Transverse colon (tissue), 4 donors: Measurements from ENCODE around the gene POMGNT1. TPM values are rescaled to one million over a fixed set of nuclear protein-coding genes. Genes with fewer than 3 reads are reported as not detected.

Experiments used
- DNase-seq: peaks from one replicate; pipeline ENCODE4 v3.0.0-alpha.2; 2019
- H3K27ac ChIP-seq, 4 donors: fragments of 200-600 bp; sonication (generic); 2 replicates each; pipeline ENCODE4 v1.5.1; 2016 to 2018; ENCODE audit warnings: inconsistent platforms in 4 of 4
- H3K27me3 ChIP-seq: fragments of 200-600 bp; sonication (generic); 2 replicates; pipeline ENCODE4 v1.5.1; 2017; ENCODE audit warnings: inconsistent platforms
- H3K36me3 ChIP-seq, 4 donors: fragments of 200-600 bp; sonication (generic); 2 replicates each; pipeline ENCODE4 v1.5.1; 2017 to 2019; ENCODE audit warnings: inconsistent platforms in 4 of 4
- H3K4me1 ChIP-seq, 4 donors: fragments of 200-600 bp; sonication (generic); 2 replicates each; pipeline ENCODE4 v1.5.1; 2017 to 2020; ENCODE audit warnings: inconsistent platforms in 4 of 4
- H3K4me3 ChIP-seq, 4 donors: fragments of 200-600 bp; sonication (generic); 1 replicate in 1 of 4; 2 replicates in 3 of 4; pipeline versions ENCODE4 v1.5.1 to v1.6.1; 2017 to 2019; ENCODE audit warnings: inconsistent platforms in 4 of 4
- H3K9me3 ChIP-seq, 2 donors: fragments of 200-600 bp; sonication (generic); 2 replicates each; pipeline ENCODE4 v1.5.1; 2017 to 2019; ENCODE audit warnings: inconsistent platforms in 2 of 2
- EP300 ChIP-seq: sonication (generic); formaldehyde crosslinking; IDR thresholded peaks from one replicate; pipeline ENCODE4 v1.6.1; 2017; ENCODE audit warnings: antibody characterized with exemption, low read depth
- POLR2A ChIP-seq: fragments of 450-650 bp; IDR thresholded peaks from one replicate; pipeline ENCODE4 v1.6.1; 2016; ENCODE audit warnings: antibody characterized with exemption, mild to moderate bottlenecking, moderate library complexity
- POLR2AphosphoS5 ChIP-seq, 3 donors: sonication (generic); formaldehyde crosslinking; IDR thresholded peaks; one replicate each; pipeline ENCODE4 v1.6.1; 2016; ENCODE audit warnings: antibody characterized with exemption in 3 of 3
- WGBS, 2 donors: methylation state at CpG; one replicate each; pipeline ENCODE4 v1.1.5; 2018; ENCODE audit warnings: low coverage in 1 of 2; 5-methylcytosine and 5-hydroxymethylcytosine counted together
- in situ Hi-C, 4 donors: fragments of 200-750 bp; cut with MboI; loops; one replicate each; pipeline versions ENCODE4 v1.15.0 to v1.15.1; 2017; ENCODE audit warnings: low sequenced_read_pairs in 3 of 4, low pct_ligation_motif_present in 1 of 4, low pct_unique_long_range_greater_than_20kb in 1 of 4
- intact Hi-C: fragments of 100-400 bp; cut with DNase I; formaldehyde crosslinking; loops from one replicate; pipeline ENCODE4 v1.15.1; 2023; ENCODE audit warnings: low total_unique reads
- total RNA-seq, 4 donors: library from RNA; depleted of rRNA; stranded (reverse); fragments of >200 nt; gene quantifications; one replicate each; pipeline ENCODE4 v1.1.0, GENCODE V29; 2016
- TF ChIP-seq, protein P1 (sequence below), 5 experiments: fragments of 200-600 bp in 3 of 5; fragments of 450-650 bp in 2 of 5; sonication (generic) in 3 of 5; IDR thresholded peaks; 1 replicate in 2 of 5; 2 replicates in 3 of 5; pipeline ENCODE4 v1.5.1; 2016 to 2017; ENCODE audit warnings: antibody characterized with exemption in 5 of 5, inconsistent platforms in 3 of 5, mild to moderate bottlenecking in 2 of 5, moderate library complexity in 1 of 5

Gene POMGNT1
- total RNA-seq, 4 donors from 2014 or later: 13.3 to 35.5 (median 27.6) TPM

DNA sequence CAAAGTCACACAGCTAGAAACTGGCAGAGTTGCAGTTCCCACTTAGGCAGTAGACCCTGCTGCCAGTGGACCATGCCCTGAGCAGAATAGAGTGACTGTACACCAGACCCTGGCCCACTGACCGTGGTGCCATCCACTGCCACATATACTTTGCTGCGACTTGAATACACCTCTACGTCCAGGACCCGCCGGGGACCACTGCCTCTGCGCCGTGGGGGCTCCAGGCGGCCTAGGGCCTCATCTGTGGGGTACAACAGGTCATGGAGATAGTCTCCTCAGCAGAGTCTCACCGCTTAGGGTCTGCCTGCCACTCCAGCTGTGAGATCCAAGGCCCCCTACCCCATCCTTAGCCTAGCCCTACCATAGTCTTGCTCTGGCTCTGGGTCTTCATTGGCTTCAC is 1.6 kb downstream of the POMGNT1 start:
- Histone ChIP-seq H3K9me3 (no peaks in the 10 kb centered on the region), H3K27me3 (no peaks in the 10 kb centered on the region), H3K4me3 (no peak overlapping the region), H3K27ac (no peak overlapping the region), H3K36me3 (no peaks in the 10 kb centered on the region), H3K4me1 (peaks cover 8 to 23% (median 16%) of the 10 kb centered on the region in 4 donors)
- no peak for DNase-seq
- 94 to 95% methylated on average over 3 to 9 of the region's 9 CpGs for WGBS, 2 donors
- no peak for TF ChIP-seq EP300
- TF ChIP-seq POLR2AphosphoS5 (IDR thresholded peaks at IDR 0.05): no peak
- TF ChIP-seq POLR2A: no peak
- TF ChIP-seq, protein P1, sequence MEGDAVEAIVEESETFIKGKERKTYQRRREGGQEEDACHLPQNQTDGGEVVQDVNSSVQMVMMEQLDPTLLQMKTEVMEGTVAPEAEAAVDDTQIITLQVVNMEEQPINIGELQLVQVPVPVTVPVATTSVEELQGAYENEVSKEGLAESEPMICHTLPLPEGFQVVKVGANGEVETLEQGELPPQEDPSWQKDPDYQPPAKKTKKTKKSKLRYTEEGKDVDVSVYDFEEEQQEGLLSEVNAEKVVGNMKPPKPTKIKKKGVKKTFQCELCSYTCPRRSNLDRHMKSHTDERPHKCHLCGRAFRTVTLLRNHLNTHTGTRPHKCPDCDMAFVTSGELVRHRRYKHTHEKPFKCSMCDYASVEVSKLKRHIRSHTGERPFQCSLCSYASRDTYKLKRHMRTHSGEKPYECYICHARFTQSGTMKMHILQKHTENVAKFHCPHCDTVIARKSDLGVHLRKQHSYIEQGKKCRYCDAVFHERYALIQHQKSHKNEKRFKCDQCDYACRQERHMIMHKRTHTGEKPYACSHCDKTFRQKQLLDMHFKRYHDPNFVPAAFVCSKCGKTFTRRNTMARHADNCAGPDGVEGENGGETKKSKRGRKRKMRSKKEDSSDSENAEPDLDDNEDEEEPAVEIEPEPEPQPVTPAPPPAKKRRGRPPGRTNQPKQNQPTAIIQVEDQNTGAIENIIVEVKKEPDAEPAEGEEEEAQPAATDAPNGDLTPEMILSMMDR (IDR thresholded peaks at IDR 0.05): no peak
- intact Hi-C loops (no loop called here), in situ Hi-C loops (no loop called here)

DNA sequence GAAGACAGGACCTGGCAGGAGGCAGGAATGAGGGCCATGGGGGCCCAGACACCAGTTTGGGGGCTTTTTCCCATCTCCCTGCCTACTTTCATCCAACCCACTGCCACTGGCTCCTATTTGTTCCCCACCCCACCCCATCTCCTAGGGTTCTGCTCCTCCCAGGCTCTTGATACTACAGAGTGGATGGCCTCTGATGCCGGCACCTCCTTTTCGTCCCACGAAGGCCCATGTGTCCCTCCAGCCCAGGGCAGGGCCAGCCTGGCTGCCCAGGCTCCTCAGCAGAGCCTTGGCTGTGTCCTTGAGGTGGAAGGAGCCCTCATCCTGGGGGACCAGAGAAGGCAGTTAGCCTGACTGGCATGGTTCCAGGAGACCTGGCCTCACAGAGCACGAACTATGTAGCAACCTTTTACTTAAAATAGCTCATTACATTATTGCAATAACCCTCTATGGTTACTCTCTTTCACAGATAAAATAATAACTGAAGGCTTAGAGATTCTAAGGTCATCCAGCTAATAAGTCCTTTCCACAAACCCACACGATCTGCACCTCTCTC is 3.5 kb downstream of the POMGNT1 start:
- TF ChIP-seq POLR2A (peak; percentile 10), POLR2AphosphoS5 (IDR thresholded peaks at IDR 0.05) (peak in 1 of 3 donors; percentile 5), EP300 (no peak)
- TF ChIP-seq, protein P1 (IDR thresholded peaks at IDR 0.05): no peak
- WGBS, 2 donors: 40 to 84% methylated on average over 2 to 5 of the region's 5 CpGs
- Histone ChIP-seq H3K4me1 (peaks cover 8 to 23% (median 16%) of the 10 kb centered on the region in 4 donors), H3K27ac (no peak overlapping the region), H3K36me3 (no peaks in the 10 kb centered on the region), H3K27me3 (no peaks in the 10 kb centered on the region), H3K4me3 (no peak overlapping the region), H3K9me3 (no peaks in the 10 kb centered on the region)
- DNase-seq: no peak
- intact Hi-C loops (no loop called here), in situ Hi-C loops (no loop called here)

DNA sequence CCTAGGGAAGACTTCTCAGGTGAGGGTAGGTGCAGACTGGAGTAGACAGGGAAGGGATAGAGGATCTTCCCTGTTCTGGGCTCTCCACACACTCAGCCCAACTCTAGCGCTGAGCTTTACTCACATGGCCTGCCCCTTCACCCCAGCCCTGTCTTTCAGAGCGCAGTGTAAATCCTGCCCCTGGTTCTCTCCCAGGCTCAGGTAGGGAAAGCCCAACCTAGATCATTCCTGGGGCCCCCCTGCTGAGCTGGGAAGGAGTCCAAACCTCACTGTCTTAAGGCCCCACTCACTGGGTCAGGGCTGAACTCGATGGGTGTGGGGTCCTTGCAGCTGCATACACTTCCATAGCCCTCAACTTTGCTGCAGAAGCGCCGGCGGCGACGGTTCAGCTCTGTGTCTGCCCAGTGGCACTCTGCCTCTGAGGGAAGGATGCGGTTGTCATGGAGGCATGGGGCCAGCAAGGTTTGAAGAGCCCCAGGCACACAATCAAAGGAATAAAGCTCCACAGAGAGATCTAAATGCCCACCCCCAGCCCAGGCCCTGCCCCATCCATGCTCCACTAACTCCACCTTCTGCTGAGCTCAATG is 4.2 kb downstream of the POMGNT1 start:
- in situ Hi-C loops: no loop called here
- Histone ChIP-seq H3K4me3 (no peak overlapping the region), H3K27me3 (no peaks in the 10 kb centered on the region), H3K9me3 (no peaks in the 10 kb centered on the region), H3K27ac (no peak overlapping the region), H3K36me3 (peaks cover 0 to 6% (median 0%) of the 10 kb centered on the region in 4 donors), H3K4me1 (peaks cover 8 to 23% (median 15%) of the 10 kb centered on the region in 4 donors)
- intact Hi-C loops: no loop called here
- 94% methylated on average over 9 of the region's 9 CpGs; no CpG with 5 or more reads in 1 of the 2 donors for WGBS, 2 donors
- DNase-seq: no peak
- TF ChIP-seq, protein P1 (IDR thresholded peaks at IDR 0.05): no peak
- TF ChIP-seq POLR2AphosphoS5 (IDR thresholded peaks at IDR 0.05): no peak
- no peak for TF ChIP-seq POLR2A

DNA sequence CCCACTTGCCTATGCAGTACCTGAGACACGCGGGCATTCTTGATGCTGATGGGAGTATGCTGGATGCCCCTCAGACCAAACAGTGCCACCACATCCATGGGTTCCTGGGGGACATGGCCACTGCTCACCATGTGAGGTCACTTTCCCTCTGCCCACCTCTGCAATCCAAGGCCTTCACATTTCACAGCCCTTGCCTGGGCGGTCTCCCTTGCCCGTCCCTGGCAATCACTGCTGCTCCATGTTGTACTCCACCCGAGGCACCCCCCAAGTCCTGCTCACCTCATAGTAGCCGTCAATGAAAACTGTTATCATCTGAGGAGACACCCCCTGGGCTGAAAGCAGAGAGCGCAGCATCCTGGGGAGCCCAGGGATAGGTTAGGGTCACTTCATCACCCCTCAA is 4.9 kb downstream of the POMGNT1 start:
- TF ChIP-seq POLR2A: no peak
- peaks cover 0 to 7% (median 0%) of the 10 kb centered on the region in 4 donors for H3K36me3 ChIP-seq

More for the DNA sequence above, 4.9 kb downstream of the POMGNT1 start:
- DNase-seq: no peak
- Histone ChIP-seq H3K4me1 (peaks cover 9 to 26% (median 17%) of the 10 kb centered on the region in 4 donors), H3K27ac (no peak overlapping the region), H3K9me3 (no peaks in the 10 kb centered on the region), H3K4me3 (no peak overlapping the region), H3K27me3 (no peaks in the 10 kb centered on the region)
- intact Hi-C loops: no loop called here
- in situ Hi-C loops: no loop called here
- WGBS, 2 donors: 91% methylated on average over 7 of the region's 7 CpGs; no CpG with 5 or more reads in 1 of the 2 donors
